Smooth muscle cell (in vitro differentiated cells): Measurements from ENCODE around the gene PRUNE2. TPM values are rescaled to one million over a fixed set of nuclear protein-coding genes. Genes with fewer than 3 reads are reported as not detected.

Experiments used
- DNase-seq: peaks from one replicate; lab custom pipeline; 2025; ENCODE audit not compliant: unreplicated experiment; lab: John Stamatoyannopoulos, UW
- H2AFZ ChIP-seq: fragments of 200-600 bp; sonication (generic); 2 replicates; pipeline ENCODE4 v1.6.0; 2016; ENCODE audit warnings: antibody characterized with exemption, low read depth, mild to moderate bottlenecking
- H3F3A ChIP-seq: fragments of 200-600 bp; sonication (generic); 2 replicates; pipeline ENCODE4 v1.6.0; 2017; ENCODE audit warnings: antibody characterized with exemption, low read depth
- H3K27ac ChIP-seq: fragments of 200-600 bp; sonication (generic); 2 replicates; pipeline ENCODE4 v1.5.1; 2016; ENCODE audit warnings: low read depth, mild to moderate bottlenecking
- H3K27me3 ChIP-seq: fragments of 200-600 bp; sonication (generic); 2 replicates; pipeline ENCODE4 v1.6.1; 2016; ENCODE audit warnings: low read depth, mild to moderate bottlenecking
- H3K36me3 ChIP-seq: fragments of 200-600 bp; sonication (generic); 2 replicates; pipeline ENCODE4 v1.5.1; 2016; ENCODE audit warnings: low read depth
- H3K4me1 ChIP-seq: fragments of 200-600 bp; sonication (generic); 2 replicates; pipeline ENCODE4 v1.5.1; 2016; ENCODE audit warnings: low read depth
- H3K4me2 ChIP-seq: fragments of 200-600 bp; sonication (generic); 2 replicates; pipeline ENCODE4 v1.6.0; 2016; ENCODE audit warnings: mild to moderate bottlenecking
- H3K4me3 ChIP-seq: fragments of 200-600 bp; sonication (generic); 2 replicates; pipeline ENCODE4 v1.5.1; 2016; ENCODE audit warnings: mild to moderate bottlenecking
- H3K79me2 ChIP-seq: fragments of 200-600 bp; sonication (generic); 2 replicates; pipeline ENCODE4 v1.6.0; 2016; ENCODE audit warnings: low read depth, mild to moderate bottlenecking
- H3K9ac ChIP-seq: fragments of 200-600 bp; sonication (generic); 2 replicates; pipeline ENCODE4 v1.6.0; 2016; ENCODE audit warnings: low read depth
- H3K9me3 ChIP-seq: fragments of 200-600 bp; sonication (generic); replicated peaks from 2 replicates; pipeline ENCODE4 v1.5.1; 2016; ENCODE audit warnings: low read depth
- H4K20me1 ChIP-seq: fragments of 200-600 bp; sonication (generic); 2 replicates; pipeline ENCODE4 v1.6.0; 2016; ENCODE audit warnings: low read depth
- CTCF ChIP-seq: fragments of 200-600 bp; sonication (generic); IDR thresholded peaks from 2 replicates; pipeline ENCODE4 v1.5.1; 2017; ENCODE audit warnings: borderline replicate concordance, mild to moderate bottlenecking, antibody characterized with exemption; ENCODE audit not compliant: insufficient read depth, poor library complexity, severe bottlenecking
- WGBS: methylation state at CpG from one replicate; pipeline ENCODE4 v1.1.7; 2016; ENCODE audit warnings: low lambda C conversion rate; 5-methylcytosine and 5-hydroxymethylcytosine counted together
- polyA plus RNA-seq: library from polyadenylated mRNA; unstranded; fragments of >200 nt; fragmentation: Nextera tagmentation; extraction: Ambion mirVana; gene quantifications from 2 replicates; pipeline ENCODE4 v1.2.1, GENCODE V29; 2016
- total RNA-seq: library from RNA; depleted of rRNA; stranded (reverse); fragments of >200 nt; gene quantifications from 2 replicates; pipeline ENCODE4 v1.2.3, GENCODE V29; 2014

PRUNE2 gene
- total and polyA plus RNA-seq, 2 experiments from 2014 or later: 0.79 to 1.9 TPM

GRCh38 chr9:76576344-76576743 is 329.6 kb downstream of the PRUNE2 start:
- Histone ChIP-seq H3K4me2 (peak overlapping the region; percentile 82), H3K27ac (peak overlapping the region; percentile 96), H3K4me3 (no peak overlapping the region), H3K4me1 (peaks cover 19% of the 10 kb centered on the region), H4K20me1 (no peaks in the 10 kb centered on the region), H3K27me3 (no peaks in the 10 kb centered on the region), H3F3A (peaks cover 3% of the 10 kb centered on the region), H3K79me2 (no peaks in the 10 kb centered on the region), H3K9me3 (no peaks in the 10 kb centered on the region), H3K9ac (peak overlapping the region; percentile 71), H3K36me3 (no peaks in the 10 kb centered on the region), H2AFZ (peak overlapping the region; percentile 35)
- TF ChIP-seq CTCF: no peak
- 7% methylated on average over 5 of the region's 5 CpGs for WGBS
- peak; percentile 8 for DNase-seq

- Histone ChIP-seq H2AFZ (peak overlapping the region; percentile 35), H3K27me3 (no peaks in the 10 kb centered on the region), H3K4me3 (no peak overlapping the region), H3K9me3 (no peaks in the 10 kb centered on the region), H3K9ac (peak overlapping the region; percentile 71), H3K27ac (peak overlapping the region; percentile 96), H3K79me2 (no peaks in the 10 kb centered on the region), H3K4me2 (peak overlapping the region; percentile 82), H3K4me1 (peaks cover 19% of the 10 kb centered on the region), H3K36me3 (no peaks in the 10 kb centered on the region), H4K20me1 (no peaks in the 10 kb centered on the region), H3F3A (peaks cover 3% of the 10 kb centered on the region)
- DNase-seq: no peak
- no peak for TF ChIP-seq CTCF
- WGBS: 27% methylated on average over 2 of the region's 2 CpGs
Measured at GRCh38 chr9:76575761-76576160, 330.2 kb downstream of the PRUNE2 start.

- H3F3A ChIP-seq: peaks cover 3% of the 10 kb centered on the region
- no peak overlapping the region for H3K4me2 ChIP-seq
- no peak overlapping the region for H3K27ac ChIP-seq
- no peaks in the 10 kb centered on the region for H3K79me2 ChIP-seq
- H3K9me3 ChIP-seq: no peaks in the 10 kb centered on the region
- peaks cover 10% of the 10 kb centered on the region for H3K4me1 ChIP-seq
- H4K20me1 ChIP-seq: no peaks in the 10 kb centered on the region
- H2AFZ ChIP-seq: no peak overlapping the region
- no peaks in the 10 kb centered on the region for H3K36me3 ChIP-seq
- TF ChIP-seq CTCF: no peak
- 95% methylated on average over 9 of the region's 9 CpGs for WGBS
- H3K9ac ChIP-seq: no peak overlapping the region
- H3K27me3 ChIP-seq: no peaks in the 10 kb centered on the region
- DNase-seq: no peak
- H3K4me3 ChIP-seq: no peak overlapping the region
Measured at GRCh38 chr9:76573905-76574760, 331.8 kb downstream of the PRUNE2 start.

GRCh38 chr9:76573408-76573807 is 332.5 kb downstream of the PRUNE2 start:
- H3K4me3 ChIP-seq: no peak overlapping the region
- H3K4me2 ChIP-seq: no peak overlapping the region
- no peaks in the 10 kb centered on the region for H3K9me3 ChIP-seq
- no peak for TF ChIP-seq CTCF
- no peaks in the 10 kb centered on the region for H3K79me2 ChIP-seq
- H3K27me3 ChIP-seq: no peaks in the 10 kb centered on the region
- peaks cover 10% of the 10 kb centered on the region for H3K4me1 ChIP-seq
- no peak overlapping the region for H3K27ac ChIP-seq
- no peak overlapping the region for H2AFZ ChIP-seq
- no peaks in the 10 kb centered on the region for H3K36me3 ChIP-seq
- H4K20me1 ChIP-seq: no peaks in the 10 kb centered on the region
- no peak for DNase-seq
- H3K9ac ChIP-seq: no peak overlapping the region
- H3F3A ChIP-seq: peaks cover 3% of the 10 kb centered on the region
